GM12878 (cell line): ENCODE measurements around the gene HLA-F. TPM values are rescaled to one million over a fixed set of nuclear protein-coding genes. Genes with fewer than 3 reads are reported as not detected.

Experiments
- ATAC-seq: fragments of 200-7000 bp; cut with Tn5 transposase; 3 replicates; pipeline ENCODE4 v1.9.1; 2020; ENCODE audit warnings: mild to moderate bottlenecking, moderate library complexity
- BruUV-seq: library from RNA; stranded (reverse); fragments of 400-500 nt; replicated peaks from 2 replicates; lab custom pipeline; 2021; lab: Mats Ljungman, UMichigan
- CTCF ChIA-PET: fragments of 300-600 bp; sonication (Branson Sonifier 250); formaldehyde crosslinking; extraction: SDS; loops from one replicate; lab custom pipeline; 2021; ENCODE audit warnings: inconsistent platforms; lab: Yijun Ruan, JAX
- POLR2A ChIA-PET: fragments of 350-600 bp; formaldehyde crosslinking; extraction: SDS; loops from one replicate; lab custom pipeline; 2021; ENCODE audit warnings: inconsistent platforms; lab: Charles Lee
- RAD21 ChIA-PET: fragments of 300-600 bp; sonication (Branson Sonifier 250); formaldehyde crosslinking; loops from one replicate; lab custom pipeline; 2023; ENCODE audit warnings: antibody characterized with exemption; ENCODE audit not compliant: unreplicated experiment; lab: Charles Lee
- SMC1A ChIA-PET: fragments of 300-600 bp; sonication (Branson Sonifier 250); formaldehyde crosslinking; loops from one replicate; lab custom pipeline; 2023; ENCODE audit not compliant: unreplicated experiment, uncharacterized antibody; lab: Charles Lee
- DNase-seq: peaks from one replicate; pipeline ENCODE4 v3.0.0-alpha.2; 2011; ENCODE audit warnings: low read depth, low spot score
- FAIRE-seq: peaks from 3 replicates; lab custom pipeline; 2011; peaks lifted over from hg19 to GRCh38; lab: Jason Lieb, UNC
- H2AFZ ChIP-seq: 2 replicates; pipeline ENCODE4 v1.6.0; 2011; ENCODE audit warnings: low read depth, low read length, control low read depth; ENCODE audit not compliant: control insufficient read depth
- H3K27ac ChIP-seq: 2 replicates; pipeline ENCODE4 v1.5.1; 2011; ENCODE audit warnings: control low read depth; ENCODE audit not compliant: control insufficient read depth, insufficient read depth
- H3K27me3 ChIP-seq, 2 experiments: replicated peaks in 1 of 2; 2 replicates each; pipeline versions ENCODE4 v1.6.0 to v1.6.1; 2011; ENCODE audit warnings: low read length in 1 of 2; ENCODE audit not compliant: control insufficient read depth in 2 of 2, insufficient read depth in 2 of 2
- H3K36me3 ChIP-seq, 2 experiments: 2 replicates each; pipeline ENCODE4 v1.5.1; 2011; ENCODE audit warnings: low read length in 1 of 2; ENCODE audit not compliant: control insufficient read depth in 2 of 2, insufficient read depth in 2 of 2
- H3K4me1 ChIP-seq: 2 replicates; pipeline ENCODE4 v1.6.1; 2011; ENCODE audit warnings: mild to moderate bottlenecking, low read length, moderate library complexity, mixed read lengths; ENCODE audit not compliant: control insufficient read depth, insufficient read depth
- H3K4me2 ChIP-seq: 2 replicates; pipeline ENCODE4 v1.6.0; 2011; ENCODE audit warnings: control low read depth; ENCODE audit not compliant: control insufficient read depth, insufficient read depth
- H3K4me3 ChIP-seq: fragments of 200-600 bp; sonication (generic); 2 replicates; pipeline ENCODE4 v1.5.1; 2016
- H3K79me2 ChIP-seq: 2 replicates; pipeline ENCODE4 v1.6.0; 2011; ENCODE audit warnings: low read length; ENCODE audit not compliant: control insufficient read depth, insufficient read depth
- H3K9ac ChIP-seq: 2 replicates; pipeline ENCODE4 v1.8.0; 2011; ENCODE audit warnings: low read length, control low read depth, mixed read lengths; ENCODE audit not compliant: control insufficient read depth, insufficient read depth
- H3K9me3 ChIP-seq: replicated peaks from 3 replicates; pipeline ENCODE4 v1.5.1; 2011; ENCODE audit warnings: mild to moderate bottlenecking, low read length; ENCODE audit not compliant: control insufficient read depth, insufficient read depth
- H4K20me1 ChIP-seq: 2 replicates; pipeline ENCODE4 v1.6.0; 2011; ENCODE audit not compliant: control insufficient read depth, insufficient read depth
- CBFB ChIP-seq: IDR thresholded peaks from 2 replicates; pipeline ENCODE4 v1.6.1; 2016; ENCODE audit warnings: antibody characterized with exemption, low read depth
- CHD2 ChIP-seq: IDR thresholded peaks from 2 replicates; pipeline ENCODE4 v1.6.1; 2011; ENCODE audit warnings: low read depth, low read length, improper control_type of control experiment, borderline replicate concordance
- EED ChIP-seq: sonication (generic); IDR thresholded peaks from 2 replicates; pipeline ENCODE4 v1.6.1; 2016; ENCODE audit warnings: antibody characterized with exemption, low read depth
- IKZF1 ChIP-seq: fragments of 450-650 bp; conservative IDR thresholded peaks from 2 replicates; pipeline ENCODE4 v1.6.1; 2017; ENCODE audit warnings: antibody characterized with exemption, mild to moderate bottlenecking
- JUND ChIP-seq: IDR thresholded peaks from 2 replicates; pipeline ENCODE4 v1.6.1; 2012; ENCODE audit warnings: low read depth, mild to moderate bottlenecking, low read length, improper control_type of control experiment, moderate library complexity
- MEF2B ChIP-seq: fragments of 450-650 bp; IDR thresholded peaks from 2 replicates; pipeline ENCODE4 v1.6.1; 2018; ENCODE audit warnings: mild to moderate bottlenecking, moderate library complexity; ENCODE audit not compliant: partially characterized antibody, poor library complexity, severe bottlenecking
- MTA2 ChIP-seq: fragments of 450-650 bp; IDR thresholded peaks from 2 replicates; pipeline ENCODE4 v1.6.1; 2016; ENCODE audit warnings: low read depth, mild to moderate bottlenecking, moderate library complexity
- NR2C1 ChIP-seq: fragments of 450-650 bp; IDR thresholded peaks from 2 replicates; pipeline ENCODE4 v1.6.1; 2017; ENCODE audit warnings: antibody characterized with exemption, mild to moderate bottlenecking, moderate library complexity
- PAX8 ChIP-seq: fragments of 450-650 bp; IDR thresholded peaks from 2 replicates; pipeline ENCODE4 v1.6.1; 2017; ENCODE audit warnings: mild to moderate bottlenecking, moderate library complexity
- POLR2AphosphoS2 ChIP-seq: IDR thresholded peaks from 2 replicates; pipeline ENCODE4 v1.6.1; 2011; ENCODE audit warnings: low read depth, mild to moderate bottlenecking, low read length, improper control_type of control experiment, moderate library complexity
- TBL1XR1 ChIP-seq: IDR thresholded peaks from 2 replicates; pipeline ENCODE4 v1.6.1; 2012; ENCODE audit warnings: low read depth, low read length, improper control_type of control experiment
- WGBS: methylation state at CpG from one replicate; pipeline ENCODE4 v1.1.6; 2016; ENCODE audit warnings: low lambda C conversion rate; ENCODE audit not compliant: insufficient replicate concordance, insufficient coverage; ENCODE audit errors: missing lambda C conversion rate; 5-methylcytosine and 5-hydroxymethylcytosine counted together
- in situ Hi-C: fragments of 300-500 bp; cut with MboI; formaldehyde crosslinking; loops from 9 replicates; pipeline ENCODE4 v1.14.3; 2018; ENCODE audit warnings: mixed read lengths
- intact Hi-C: fragments of 100-400 bp; cut with micrococcal nuclease; formaldehyde crosslinking; loops from one replicate; pipeline ENCODE4 v1.14.2; 2022; ENCODE audit not compliant: unreplicated experiment
- polyA plus RNA-seq, 11 experiments: library from polyadenylated mRNA; depleted of rRNA in 4 of 11; unstranded in 6 of 11; stranded (reverse) in 5 of 11; fragments of >200 nt; fragmentation: Nextera tagmentation in 4 of 11; fragmentation: Illumina TruSeq in 1 of 11; extraction: Ambion mirVana in 4 of 11; extraction: Trizol in 1 of 11; gene quantifications; 1 replicate in 1 of 11; 2 replicates in 10 of 11; pipeline versions ENCODE4 v1.2.1 to v1.2.3, GENCODE V29; 2011 to 2016; ENCODE audit warnings: inconsistent platforms in 2 of 11, missing spikeins in 2 of 11, low read depth in 1 of 11
- total RNA-seq, 4 experiments: library from RNA; depleted of rRNA in 3 of 4; stranded (reverse); fragments of >200 nt in 3 of 4; fragmentation: Illumina TruSeq in 1 of 4; extraction: Trizol in 1 of 4; gene quantifications; 2 replicates each; pipeline versions ENCODE4 v1.2.1 to v1.2.3, GENCODE V29; 2013 to 2021
- TF ChIP-seq, protein P1 (sequence below): fragments of 450-650 bp; IDR thresholded peaks from 2 replicates; pipeline ENCODE4 v1.6.1; 2017; ENCODE audit warnings: borderline replicate concordance
- TF ChIP-seq, protein P2 (sequence below): IDR thresholded peaks from 2 replicates; pipeline ENCODE4 v1.6.1; 2011; ENCODE audit warnings: mild to moderate bottlenecking, low read depth, low read length, moderate library complexity; ENCODE audit not compliant: insufficient replicate concordance

HLA-F gene
- total and polyA plus RNA-seq, 10 of the 15 experiments (the other 5 are each of a cell fraction or from before 2014, with no cell fraction given) = 30.1 to 342 (median 145) TPM

DNA sequence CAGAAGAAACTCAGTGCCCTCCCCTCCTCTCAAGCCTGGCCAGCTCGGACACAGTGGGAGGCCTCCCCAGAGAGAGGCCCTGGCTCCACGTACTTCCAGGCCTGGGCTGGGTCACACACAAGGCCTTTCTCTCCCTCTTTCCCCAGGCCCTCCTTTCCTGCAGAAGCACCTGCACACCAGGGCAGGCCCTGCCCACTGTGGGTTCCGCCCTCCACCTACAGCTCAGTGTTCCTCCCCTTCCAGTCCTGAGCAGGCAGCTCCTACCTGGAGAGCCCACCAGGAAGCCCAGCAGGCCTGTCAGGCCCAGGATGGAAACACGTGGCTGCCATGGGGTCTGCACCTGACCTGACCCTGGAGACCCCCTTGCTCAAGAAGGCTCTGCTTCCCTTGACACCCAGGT is 18.9 kb downstream of the HLA-F start:
- CTCF ChIA-PET = interaction anchor here (2.5 kb wide), 1 partner anchor 11 kb away, joined by 10 read pairs; no protein-coding TSS in a partner anchor
- intact Hi-C loops = no loop called here
- 69% methylated on average over 4 of the region's 4 CpGs for WGBS
- SMC1A ChIA-PET = no interaction called here
- ATAC-seq = no peak
- Histone ChIP-seq H3K27me3 (no peaks in the 10 kb centered on the region), H3K9me3 (no peaks in the 10 kb centered on the region), H4K20me1 (no peaks in the 10 kb centered on the region), H3K27ac (no peak overlapping the region), H2AFZ (no peak overlapping the region), H3K9ac (no peak overlapping the region), H3K79me2 (no peaks in the 10 kb centered on the region), H3K4me3 (no peak overlapping the region), H3K4me1 (no peaks in the 10 kb centered on the region), H3K36me3 (no peaks in the 10 kb centered on the region; a peak in 1 of 4 replicates), H3K4me2 (no peak overlapping the region)
- FAIRE-seq = no peak
- RAD21 ChIA-PET = no interaction called here
- BruUV-seq = no TSS peak
- POLR2A ChIA-PET = no interaction called here
- in situ Hi-C loops = loop anchor here (5.0 kb wide), 1 partner anchor 95 kb away; no protein-coding TSS in a partner anchor
- DNase-seq = no peak
- TF ChIP-seq MEF2B (no peak), CBFB (no peak), MTA2 (no peak), TBL1XR1 (no peak), NR2C1 (no peak)

DNA sequence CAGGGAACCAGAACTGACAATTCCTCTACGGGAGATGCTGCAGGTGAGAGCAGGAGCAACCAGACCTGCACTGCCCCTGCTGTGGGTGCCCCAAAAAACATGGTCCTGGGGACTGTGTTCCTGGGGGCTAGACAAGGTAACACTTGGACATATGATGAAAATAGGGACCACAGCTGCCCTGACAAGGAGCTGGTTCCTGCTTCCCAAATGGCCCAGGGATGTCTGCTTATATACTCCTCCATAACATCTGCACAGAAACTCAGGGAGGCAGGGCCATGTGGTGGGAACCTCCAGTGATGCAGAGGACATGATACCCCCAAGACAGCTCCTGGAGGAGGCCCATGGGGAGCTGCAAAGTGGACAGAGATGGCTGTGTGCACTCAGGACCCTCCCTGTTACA is 19.8 kb downstream of the HLA-F start:
- Histone ChIP-seq H3K27me3 (no peaks in the 10 kb centered on the region), H4K20me1 (no peaks in the 10 kb centered on the region), H3K4me3 (no peak overlapping the region), H3K4me1 (no peaks in the 10 kb centered on the region), H3K4me2 (no peak overlapping the region)
- ChIA-PET RAD21 (no interaction called here), POLR2A (no interaction called here), CTCF (interaction anchor here (1.4 kb wide), 1 partner anchor 11 kb away, joined by 3 read pairs; no protein-coding TSS in a partner anchor)
- DNase-seq (no peak), ATAC-seq (no peak)
- intact Hi-C loops = no loop called here
- no TSS peak for BruUV-seq
- TF ChIP-seq POLR2AphosphoS2 = no peak
- TF ChIP-seq, protein P1, sequence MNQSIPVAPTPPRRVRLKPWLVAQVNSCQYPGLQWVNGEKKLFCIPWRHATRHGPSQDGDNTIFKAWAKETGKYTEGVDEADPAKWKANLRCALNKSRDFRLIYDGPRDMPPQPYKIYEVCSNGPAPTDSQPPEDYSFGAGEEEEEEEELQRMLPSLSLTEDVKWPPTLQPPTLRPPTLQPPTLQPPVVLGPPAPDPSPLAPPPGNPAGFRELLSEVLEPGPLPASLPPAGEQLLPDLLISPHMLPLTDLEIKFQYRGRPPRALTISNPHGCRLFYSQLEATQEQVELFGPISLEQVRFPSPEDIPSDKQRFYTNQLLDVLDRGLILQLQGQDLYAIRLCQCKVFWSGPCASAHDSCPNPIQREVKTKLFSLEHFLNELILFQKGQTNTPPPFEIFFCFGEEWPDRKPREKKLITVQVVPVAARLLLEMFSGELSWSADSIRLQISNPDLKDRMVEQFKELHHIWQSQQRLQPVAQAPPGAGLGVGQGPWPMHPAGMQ = no peak
- no peak for TF ChIP-seq IKZF1
- no peak for TF ChIP-seq EED
- TF ChIP-seq PAX8 = no peak
- TF ChIP-seq JUND = no peak
- TF ChIP-seq CHD2 = no peak
- TF ChIP-seq, protein P2, sequence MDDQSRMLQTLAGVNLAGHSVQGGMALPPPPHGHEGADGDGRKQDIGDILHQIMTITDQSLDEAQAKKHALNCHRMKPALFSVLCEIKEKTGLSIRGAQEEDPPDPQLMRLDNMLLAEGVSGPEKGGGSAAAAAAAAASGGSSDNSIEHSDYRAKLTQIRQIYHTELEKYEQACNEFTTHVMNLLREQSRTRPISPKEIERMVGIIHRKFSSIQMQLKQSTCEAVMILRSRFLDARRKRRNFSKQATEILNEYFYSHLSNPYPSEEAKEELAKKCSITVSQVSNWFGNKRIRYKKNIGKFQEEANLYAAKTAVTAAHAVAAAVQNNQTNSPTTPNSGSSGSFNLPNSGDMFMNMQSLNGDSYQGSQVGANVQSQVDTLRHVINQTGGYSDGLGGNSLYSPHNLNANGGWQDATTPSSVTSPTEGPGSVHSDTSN = no peak
- TF ChIP-seq, all 136 proteins: peak for 0
- SMC1A ChIA-PET = interaction anchor here (0.9 kb wide), 1 partner anchor 12 kb away, joined by 3 read pairs; no protein-coding TSS in a partner anchor
- no peak for FAIRE-seq
- 24% methylated on average over 1 of the region's 1 CpG for WGBS
- Histone ChIP-seq H3K36me3 (no peaks in the 10 kb centered on the region; a peak in 1 of 4 replicates), H3K79me2 (no peaks in the 10 kb centered on the region), H3K9me3 (no peaks in the 10 kb centered on the region), H3K27ac (no peak overlapping the region), H3K9ac (no peak overlapping the region), H2AFZ (no peak overlapping the region)
- in situ Hi-C loops = loop anchor here (5.0 kb wide), 1 partner anchor 94 kb away; no protein-coding TSS in a partner anchor
